NOMO-1 treated with dmso at 0.1 percent for 144 hours (cell line): ENCODE results near the gene AKNA.

Experiments
- DNase-seq: peaks from one replicate; lab custom pipeline; 2025; ENCODE audit not compliant: unreplicated experiment; lab: John Stamatoyannopoulos, UW

Gene AKNA

GRCh38 chr9:114308361-114308950 lies 79.3 kb downstream of the AKNA start:
- no peak for DNase-seq

- DNase-seq, result no peak
These were observed 79.9 kb downstream of the AKNA start for GRCh38 chr9:114307899-114308267.

- DNase-seq, result no peak
These were observed 83.2 kb downstream of the AKNA start for GRCh38 chr9:114304416-114305188.

- no peak for DNase-seq
These were observed 83.8 kb downstream of the AKNA start for GRCh38 chr9:114303977-114304376.

- no peak for DNase-seq
These were observed 84.2 kb downstream of the AKNA start for GRCh38 chr9:114303571-114303970.

- no peak for DNase-seq
These were observed 85.1 kb downstream of the AKNA start for GRCh38 chr9:114302727-114303126.

GRCh38 chr9:114301798-114302565 lies 85.8 kb downstream of the AKNA start:
- no peak for DNase-seq

GRCh38 chr9:114300846-114301797 lies 86.7 kb downstream of the AKNA start:
- no peak for DNase-seq

- no peak for DNase-seq
These were observed 87.5 kb downstream of the AKNA start for GRCh38 chr9:114300153-114300845.

- DNase-seq, result no peak
These were observed 88.3 kb downstream of the AKNA start for GRCh38 chr9:114299286-114300152.

GRCh38 chr9:114296338-114296737 lies 91.4 kb downstream of the AKNA start:
- DNase-seq, result no peak

- no peak for DNase-seq
These were observed 93.1 kb downstream of the AKNA start for GRCh38 chr9:114294664-114295063.

GRCh38 chr9:114291886-114292590 lies 95.7 kb downstream of the AKNA start:
- no peak for DNase-seq

GRCh38 chr9:114291064-114291474 lies 96.7 kb downstream of the AKNA start:
- no peak for DNase-seq

- no peak for DNase-seq
These were observed 97.2 kb downstream of the AKNA start for GRCh38 chr9:114290561-114290986.

GRCh38 chr9:114289571-114290481 lies 98.0 kb downstream of the AKNA start:
- DNase-seq, result no peak

GRCh38 chr9:114289106-114289505 lies 98.7 kb downstream of the AKNA start:
- DNase-seq, result no peak
